ENCODE measurements around the gene NEURL3. TPM values are rescaled to one million over a fixed set of nuclear protein-coding genes. Genes with fewer than 3 reads are reported as not detected.

The NEURL3 gene
- total and polyA plus RNA-seq, 9 of the 15 experiments (the other 6 are each of a cell fraction or from before 2014, with no cell fraction given): not detected

DNA sequence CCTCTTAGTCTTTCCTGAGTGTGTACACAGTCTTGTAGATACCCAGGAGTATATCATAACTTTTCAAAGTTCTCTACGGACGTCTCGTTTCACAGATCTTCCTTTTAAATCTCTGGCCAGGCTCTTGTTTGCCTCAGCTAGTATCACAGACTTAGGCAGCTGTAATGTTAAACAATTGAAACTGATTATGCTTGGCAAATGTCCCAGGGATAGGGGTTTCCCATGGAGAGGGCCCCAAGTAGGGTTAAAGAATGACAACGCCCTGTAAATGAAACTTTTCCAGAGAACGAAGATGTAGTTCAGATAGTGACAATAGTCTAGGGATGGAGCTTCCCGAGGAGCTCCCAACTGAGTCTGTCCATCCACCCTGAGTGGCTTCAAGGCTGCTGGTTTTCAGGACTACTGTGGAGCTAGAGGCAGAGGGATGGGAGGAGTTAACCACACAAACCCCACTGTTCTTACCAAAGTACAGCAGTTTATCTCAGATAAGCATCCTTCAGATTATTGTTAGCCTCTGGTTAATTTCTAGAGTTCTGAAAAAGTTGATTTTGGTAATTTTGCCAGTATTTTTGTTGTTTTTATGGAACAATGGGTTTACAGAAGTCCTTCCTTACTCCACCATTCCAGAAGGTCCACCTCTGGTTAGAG is 9.1 kb downstream of the NEURL3 start:
- H3K27ac ChIP-seq (ENCODE audit: extremely low read depth, low read depth, low read length): no peak overlapping the region
- H2AFZ ChIP-seq (ENCODE audit: low read depth, low read length): no peak overlapping the region
- POLR2A ChIA-PET: interaction anchor here (0.6 kb wide), 1 partner anchor 57 kb away, joined by 3 read pairs; no protein-coding TSS in a partner anchor
- H3K9ac ChIP-seq (ENCODE audit: insufficient read depth in 1 of 2, low read depth in 2 of 2, low read length in 2 of 2): no peak overlapping the region
- H3K27me3 ChIP-seq (ENCODE audit: control insufficient read depth in 2 of 2, insufficient read depth in 2 of 2, low read length in 2 of 2): peaks cover 19 to 49% of the 10 kb centered on the region in 2 experiments; a peak in 4 of 5 replicates
- intact Hi-C loops (cut with micrococcal nuclease) (no loop called here), in situ Hi-C loops (cut with MboI) (no loop called here)
- H3K4me2 ChIP-seq (ENCODE audit: insufficient read depth, low read length): no peak overlapping the region
- FAIRE-seq: no peak
- ATAC-seq: no peak
- 0% methylated on average over 6 of the region's 6 CpGs for WGBS (ENCODE audit: insufficient coverage, low coverage, missing lambda C conversion rate)
- DNase-seq (ENCODE audit: extremely low read depth in 1 of 4, low spot score in 3 of 4): no peak
- no peaks in the 10 kb centered on the region for H3K79me2 ChIP-seq (ENCODE audit: control insufficient read depth, insufficient read depth, low read length)
- CTCF ChIA-PET (ENCODE audit: low intra/inter-chr PET ratio): no interaction called here
- H3K9me1 ChIP-seq (ENCODE audit: control insufficient read depth, insufficient read depth, low read length): no peaks in the 10 kb centered on the region
- no TSS peak for BruUV-seq (replicated peaks)
- H3K36me3 ChIP-seq (ENCODE audit: control insufficient read depth, insufficient read depth, low read length): no peaks in the 10 kb centered on the region
- peaks cover 0 to 7% of the 10 kb centered on the region in 2 experiments; a peak in 1 of 5 replicates for H3K4me1 ChIP-seq (replicated peaks in 1 of 2; ENCODE audit: control insufficient read depth in 2 of 2, insufficient read depth in 2 of 2, low read length in 2 of 2)
- no peak overlapping the region for H3K4me3 ChIP-seq
- no peaks in the 10 kb centered on the region for H3K9me3 ChIP-seq (replicated peaks; ENCODE audit: control insufficient read depth, insufficient read depth, low read depth, low read length)
- no peaks in the 10 kb centered on the region; the same call in 1 of the 2 replicates for H4K20me1 ChIP-seq (replicated peaks; ENCODE audit: control insufficient read depth, insufficient read depth, low read length)
- TF ChIP-seq TAL1 (IDR thresholded peaks at IDR 0.05): no peak
- TF ChIP-seq KLF13 (tag; IDR thresholded peaks at IDR 0.05; ENCODE audit: borderline replicate concordance, low read depth): no peak
- no peak for TF ChIP-seq BCL6 (CRISPR knock-in tag; IDR thresholded peaks at IDR 0.05)
- no peak for TF ChIP-seq PCBP1 (IDR thresholded peaks at IDR 0.05; ENCODE audit: low read depth, low read length, poor library complexity, severe bottlenecking)
- TF ChIP-seq ZNF212 (CRISPR knock-in tag; IDR thresholded peaks at IDR 0.05): no peak
- no peak for TF ChIP-seq DACH1 (IDR thresholded peaks at IDR 0.05; ENCODE audit: partially characterized antibody)
- no peak for TF ChIP-seq ZNF280A (IDR thresholded peaks at IDR 0.05; ENCODE audit: low read depth, partially characterized antibody)
- TF ChIP-seq, protein P1, sequence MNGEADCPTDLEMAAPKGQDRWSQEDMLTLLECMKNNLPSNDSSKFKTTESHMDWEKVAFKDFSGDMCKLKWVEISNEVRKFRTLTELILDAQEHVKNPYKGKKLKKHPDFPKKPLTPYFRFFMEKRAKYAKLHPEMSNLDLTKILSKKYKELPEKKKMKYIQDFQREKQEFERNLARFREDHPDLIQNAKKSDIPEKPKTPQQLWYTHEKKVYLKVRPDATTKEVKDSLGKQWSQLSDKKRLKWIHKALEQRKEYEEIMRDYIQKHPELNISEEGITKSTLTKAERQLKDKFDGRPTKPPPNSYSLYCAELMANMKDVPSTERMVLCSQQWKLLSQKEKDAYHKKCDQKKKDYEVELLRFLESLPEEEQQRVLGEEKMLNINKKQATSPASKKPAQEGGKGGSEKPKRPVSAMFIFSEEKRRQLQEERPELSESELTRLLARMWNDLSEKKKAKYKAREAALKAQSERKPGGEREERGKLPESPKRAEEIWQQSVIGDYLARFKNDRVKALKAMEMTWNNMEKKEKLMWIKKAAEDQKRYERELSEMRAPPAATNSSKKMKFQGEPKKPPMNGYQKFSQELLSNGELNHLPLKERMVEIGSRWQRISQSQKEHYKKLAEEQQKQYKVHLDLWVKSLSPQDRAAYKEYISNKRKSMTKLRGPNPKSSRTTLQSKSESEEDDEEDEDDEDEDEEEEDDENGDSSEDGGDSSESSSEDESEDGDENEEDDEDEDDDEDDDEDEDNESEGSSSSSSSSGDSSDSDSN (IDR thresholded peaks at IDR 0.05; ENCODE audit: borderline replicate concordance in 1 of 2, low read depth in 2 of 2, low read length in 2 of 2): no peak
- TF ChIP-seq, protein P2, sequence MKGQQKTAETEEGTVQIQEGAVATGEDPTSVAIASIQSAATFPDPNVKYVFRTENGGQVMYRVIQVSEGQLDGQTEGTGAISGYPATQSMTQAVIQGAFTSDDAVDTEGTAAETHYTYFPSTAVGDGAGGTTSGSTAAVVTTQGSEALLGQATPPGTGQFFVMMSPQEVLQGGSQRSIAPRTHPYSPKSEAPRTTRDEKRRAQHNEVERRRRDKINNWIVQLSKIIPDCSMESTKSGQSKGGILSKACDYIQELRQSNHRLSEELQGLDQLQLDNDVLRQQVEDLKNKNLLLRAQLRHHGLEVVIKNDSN (CRISPR knock-in tag; IDR thresholded peaks at IDR 0.05): no peak
- TF ChIP-seq CBFA2T2 (conservative IDR thresholded peaks at IDR 0.05): no peak
- no peak for TF ChIP-seq PHF8 (IDR thresholded peaks at IDR 0.05; ENCODE audit: borderline replicate concordance, low read length)
- no peak for TF ChIP-seq ZNF57 (CRISPR knock-in tag; IDR thresholded peaks at IDR 0.05)
- no peak for TF ChIP-seq ZNF75A (CRISPR knock-in tag; IDR thresholded peaks at IDR 0.05)
- TF ChIP-seq, protein P3, sequence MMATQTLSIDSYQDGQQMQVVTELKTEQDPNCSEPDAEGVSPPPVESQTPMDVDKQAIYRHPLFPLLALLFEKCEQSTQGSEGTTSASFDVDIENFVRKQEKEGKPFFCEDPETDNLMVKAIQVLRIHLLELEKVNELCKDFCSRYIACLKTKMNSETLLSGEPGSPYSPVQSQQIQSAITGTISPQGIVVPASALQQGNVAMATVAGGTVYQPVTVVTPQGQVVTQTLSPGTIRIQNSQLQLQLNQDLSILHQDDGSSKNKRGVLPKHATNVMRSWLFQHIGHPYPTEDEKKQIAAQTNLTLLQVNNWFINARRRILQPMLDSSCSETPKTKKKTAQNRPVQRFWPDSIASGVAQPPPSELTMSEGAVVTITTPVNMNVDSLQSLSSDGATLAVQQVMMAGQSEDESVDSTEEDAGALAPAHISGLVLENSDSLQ (IDR thresholded peaks at IDR 0.05): no peak
- no peak for TF ChIP-seq RUNX1 (IDR thresholded peaks at IDR 0.05; ENCODE audit: low read depth)
- no peak for TF ChIP-seq NFRKB (IDR thresholded peaks at IDR 0.05; ENCODE audit: low read depth)
- TF ChIP-seq RNF2 (IDR thresholded peaks at IDR 0.05): no peak

All from K562 (cell line).